Karpas-422 (cell line): ENCODE data around the gene DMGDH. TPM values are rescaled to one million over a fixed set of nuclear protein-coding genes. Genes with fewer than 3 reads are reported as not detected.

ENCODE experiments used
- DNase-seq: peaks from one replicate; pipeline ENCODE4 v3.0.0-alpha.2; 2015
- H2AFZ ChIP-seq: fragments of 200-600 bp; sonication (generic); 2 replicates; pipeline ENCODE4 v1.6.1; 2014; ENCODE audit warnings: antibody characterized with exemption, low read length, mixed read lengths
- H3K27ac ChIP-seq: fragments of 200-600 bp; sonication (generic); 2 replicates; pipeline ENCODE4 v1.5.1; 2014; ENCODE audit warnings: mild to moderate bottlenecking, low read length, moderate library complexity
- H3K27me3 ChIP-seq: fragments of 200-600 bp; sonication (generic); 2 replicates; pipeline ENCODE4 v1.6.1; 2014; ENCODE audit warnings: low read length, mixed read lengths
- H3K36me3 ChIP-seq: fragments of 200-600 bp; sonication (generic); 2 replicates; pipeline ENCODE4 v1.6.1; 2014; ENCODE audit warnings: low read length, mixed read lengths; ENCODE audit not compliant: insufficient read depth
- H3K4me1 ChIP-seq: fragments of 200-600 bp; sonication (generic); 2 replicates; pipeline ENCODE4 v1.6.1; 2014; ENCODE audit warnings: mild to moderate bottlenecking, low read length, mixed read lengths
- H3K4me2 ChIP-seq: fragments of 200-600 bp; sonication (generic); 2 replicates; pipeline ENCODE4 v1.6.1; 2014; ENCODE audit warnings: low read length, low read depth, mild to moderate bottlenecking; ENCODE audit not compliant: poor library complexity, severe bottlenecking
- H3K4me3 ChIP-seq: fragments of 200-600 bp; sonication (generic); 2 replicates; pipeline ENCODE4 v1.5.1; 2014; ENCODE audit warnings: mild to moderate bottlenecking, antibody characterized with exemption, low read length, mixed read lengths
- H3K79me2 ChIP-seq: fragments of 200-600 bp; sonication (generic); 2 replicates; pipeline ENCODE4 v1.6.1; 2014; ENCODE audit warnings: mild to moderate bottlenecking, low read length, mixed read lengths
- H3K9ac ChIP-seq: fragments of 200-600 bp; sonication (generic); 2 replicates; pipeline ENCODE4 v1.6.0; 2014; ENCODE audit warnings: low read length
- H3K9me2 ChIP-seq: fragments of 200-600 bp; sonication (generic), shearing (Covaris generic); replicated peaks from 2 replicates; pipeline ENCODE4 v1.6.0; 2014; ENCODE audit warnings: mild to moderate bottlenecking, low read length, moderate library complexity; ENCODE audit not compliant: insufficient read depth
- H3K9me3 ChIP-seq: fragments of 300-700, 200-600 bp; sonication (generic); 2 replicates; pipeline ENCODE4 v1.6.1; 2014; ENCODE audit warnings: low read length, mixed read lengths
- H4K20me1 ChIP-seq: fragments of 200-600 bp; sonication (generic); 2 replicates; pipeline ENCODE4 v1.6.1; 2014; ENCODE audit warnings: mild to moderate bottlenecking, antibody characterized with exemption, low read length, low read depth; ENCODE audit not compliant: insufficient read depth
- total RNA-seq: library from RNA; depleted of rRNA; stranded (reverse); fragments of >200 nt; shearing (Covaris generic); gene quantifications from 2 replicates; pipeline ENCODE4 v1.2.3, GENCODE V29; 2014; ENCODE audit warnings: low replicate concordance

The DMGDH gene
- total RNA-seq, 1 experiment from 2014 or later = not detected

DNA sequence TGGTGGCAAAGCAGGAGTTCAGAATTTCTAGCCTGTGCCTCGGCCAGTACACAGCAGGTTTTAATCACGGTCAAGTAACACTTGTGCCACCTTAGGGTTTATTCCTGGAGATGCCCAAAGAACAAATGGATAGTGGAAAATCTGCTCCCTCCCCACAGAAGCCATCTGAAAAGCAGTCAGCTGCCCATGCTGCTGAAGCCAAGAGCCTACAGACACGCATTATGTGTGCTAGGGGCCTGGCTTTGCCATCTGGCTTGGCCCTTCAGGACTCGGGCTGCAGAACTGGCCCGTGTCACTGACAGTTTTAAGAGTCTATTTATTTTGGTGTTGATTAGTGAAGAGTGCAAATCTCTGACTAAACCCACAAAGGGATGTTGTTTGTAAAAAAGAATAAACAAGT is 95.5 kb downstream of the DMGDH start:
- Histone ChIP-seq H3K4me2 (no peak overlapping the region), H4K20me1 (no peaks in the 10 kb centered on the region), H3K9ac (no peak overlapping the region), H3K36me3 (no peaks in the 10 kb centered on the region), H3K4me3 (no peak overlapping the region), H3K79me2 (no peaks in the 10 kb centered on the region), H3K9me3 (no peaks in the 10 kb centered on the region), H3K4me1 (peaks cover 4% of the 10 kb centered on the region), H3K9me2 (no peaks in the 10 kb centered on the region), H3K27me3 (no peaks in the 10 kb centered on the region), H3K27ac (no peak overlapping the region), H2AFZ (no peak overlapping the region)
- no peak for DNase-seq

DNA sequence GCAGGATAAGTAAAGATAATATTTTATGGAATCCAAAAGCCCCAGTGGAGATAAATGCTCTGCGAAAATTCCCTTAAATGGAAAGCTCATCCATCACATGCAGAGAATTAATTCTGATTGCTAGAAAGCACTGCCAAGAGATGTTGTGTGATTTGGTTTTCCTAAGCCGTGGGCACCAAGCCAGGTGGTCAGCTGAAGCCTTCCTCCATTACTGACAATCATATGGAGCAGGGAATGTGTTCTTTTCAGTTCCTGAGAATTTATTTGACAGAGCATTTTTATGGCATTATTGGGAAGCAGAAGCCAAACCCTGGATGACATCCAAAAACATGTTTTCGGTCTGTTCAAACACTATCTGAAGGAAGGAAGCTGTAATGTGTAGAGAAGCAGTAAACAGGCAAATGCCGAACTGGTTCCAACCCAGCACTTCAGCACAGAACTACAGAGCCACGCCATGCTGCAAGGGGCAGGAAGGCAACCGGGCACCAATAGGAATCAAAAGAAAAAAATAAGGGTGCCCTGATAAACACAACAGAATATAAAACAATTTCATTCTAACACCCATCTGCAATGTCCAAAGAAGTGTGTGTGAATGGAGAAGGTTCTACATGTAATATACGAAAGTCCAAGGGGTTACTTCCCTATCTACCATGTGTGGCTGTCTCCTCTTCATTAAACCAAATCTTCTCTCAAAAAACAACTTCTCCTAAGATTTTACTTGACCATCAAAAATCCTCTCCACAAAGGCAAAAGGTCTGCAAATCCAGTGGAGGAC is 96.6 kb downstream of the DMGDH start:
- Histone ChIP-seq H3K36me3 (no peaks in the 10 kb centered on the region), H3K9me3 (no peaks in the 10 kb centered on the region), H3K4me1 (peaks cover 4% of the 10 kb centered on the region), H3K79me2 (no peaks in the 10 kb centered on the region), H3K27ac (no peak overlapping the region), H3K4me2 (no peak overlapping the region), H2AFZ (no peak overlapping the region), H3K9ac (no peak overlapping the region), H3K9me2 (no peaks in the 10 kb centered on the region), H3K27me3 (no peaks in the 10 kb centered on the region), H3K4me3 (no peak overlapping the region), H4K20me1 (no peaks in the 10 kb centered on the region)
- no peak for DNase-seq

DNA sequence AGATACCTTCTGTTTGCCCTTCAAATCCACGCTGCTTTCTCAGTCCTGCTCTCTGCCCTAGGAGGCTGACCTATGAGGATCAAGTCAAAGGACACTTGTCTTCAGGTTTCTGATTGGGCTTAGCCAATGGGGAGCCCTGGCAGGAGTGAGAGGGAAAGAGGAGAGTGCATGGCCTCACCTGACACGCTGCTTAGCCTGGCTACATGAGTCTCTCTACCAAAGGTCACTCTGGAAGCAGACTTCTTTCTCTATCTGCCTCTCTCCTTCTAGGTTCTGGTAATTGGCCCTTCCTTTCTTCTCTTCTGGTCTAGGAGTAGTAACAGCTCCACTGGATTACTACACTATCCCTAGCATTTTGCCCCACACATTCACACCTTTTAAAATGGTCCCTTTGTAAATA is 97.5 kb downstream of the DMGDH start:
- Histone ChIP-seq H4K20me1 (no peaks in the 10 kb centered on the region), H3K9ac (no peak overlapping the region), H3K79me2 (no peaks in the 10 kb centered on the region), H3K27me3 (no peaks in the 10 kb centered on the region), H2AFZ (no peak overlapping the region), H3K4me2 (no peak overlapping the region), H3K4me3 (no peak overlapping the region), H3K9me3 (no peaks in the 10 kb centered on the region), H3K36me3 (no peaks in the 10 kb centered on the region), H3K9me2 (no peaks in the 10 kb centered on the region), H3K4me1 (no peaks in the 10 kb centered on the region), H3K27ac (no peak overlapping the region)
- DNase-seq = no peak

DNA sequence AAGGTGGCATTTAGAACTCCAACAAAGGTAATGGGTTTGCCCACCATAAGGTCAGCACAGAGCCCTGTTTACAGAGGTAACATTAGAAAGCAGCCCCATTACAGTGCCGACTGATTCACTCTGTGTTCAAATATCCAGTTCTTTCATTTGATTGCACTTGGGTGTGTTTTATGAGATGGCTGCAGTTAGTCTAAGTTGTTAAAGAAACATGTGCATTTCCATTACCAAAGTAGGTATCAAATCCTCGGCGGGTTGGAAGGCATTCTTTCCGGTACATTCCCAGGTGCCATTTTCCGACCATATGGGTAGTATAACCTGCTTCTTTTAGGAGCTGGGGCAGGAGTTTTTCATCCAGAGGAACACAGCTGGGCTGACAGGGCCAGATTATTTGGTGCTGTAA is 100.7 kb downstream of the DMGDH start:
- Histone ChIP-seq H3K27ac (no peak overlapping the region), H3K4me3 (no peak overlapping the region), H4K20me1 (no peaks in the 10 kb centered on the region), H3K9ac (no peak overlapping the region), H2AFZ (no peak overlapping the region), H3K27me3 (no peaks in the 10 kb centered on the region), H3K9me3 (no peaks in the 10 kb centered on the region), H3K4me2 (no peak overlapping the region), H3K4me1 (no peaks in the 10 kb centered on the region), H3K79me2 (no peaks in the 10 kb centered on the region), H3K36me3 (no peaks in the 10 kb centered on the region), H3K9me2 (no peaks in the 10 kb centered on the region)
- no peak for DNase-seq

DNA sequence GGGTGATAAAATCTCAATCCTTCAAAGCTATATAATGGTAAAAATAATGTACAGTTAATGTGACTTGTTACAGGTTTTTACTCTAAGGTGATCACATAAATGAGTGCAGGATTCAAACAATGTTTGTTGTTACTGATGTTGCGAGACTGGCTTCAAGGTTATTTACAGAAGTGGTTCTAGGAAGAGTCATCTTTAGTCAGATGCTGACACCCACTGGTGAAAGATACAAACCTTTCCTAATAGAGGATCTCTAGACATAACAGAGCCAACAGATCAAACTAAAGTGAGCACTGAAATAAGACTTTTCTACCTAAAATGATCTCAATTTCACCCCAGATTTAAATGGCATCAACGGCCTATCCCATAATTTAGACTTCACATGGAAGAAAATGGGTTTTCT is 104.6 kb downstream of the DMGDH start:
- Histone ChIP-seq H3K4me1 (no peaks in the 10 kb centered on the region), H3K36me3 (no peaks in the 10 kb centered on the region), H3K4me2 (no peak overlapping the region), H3K4me3 (no peak overlapping the region), H4K20me1 (no peaks in the 10 kb centered on the region), H3K9me2 (no peaks in the 10 kb centered on the region), H2AFZ (no peak overlapping the region), H3K27me3 (no peaks in the 10 kb centered on the region), H3K9ac (no peak overlapping the region), H3K27ac (no peak overlapping the region), H3K9me3 (no peaks in the 10 kb centered on the region), H3K79me2 (no peaks in the 10 kb centered on the region)
- peak; percentile 49 for DNase-seq

DNA sequence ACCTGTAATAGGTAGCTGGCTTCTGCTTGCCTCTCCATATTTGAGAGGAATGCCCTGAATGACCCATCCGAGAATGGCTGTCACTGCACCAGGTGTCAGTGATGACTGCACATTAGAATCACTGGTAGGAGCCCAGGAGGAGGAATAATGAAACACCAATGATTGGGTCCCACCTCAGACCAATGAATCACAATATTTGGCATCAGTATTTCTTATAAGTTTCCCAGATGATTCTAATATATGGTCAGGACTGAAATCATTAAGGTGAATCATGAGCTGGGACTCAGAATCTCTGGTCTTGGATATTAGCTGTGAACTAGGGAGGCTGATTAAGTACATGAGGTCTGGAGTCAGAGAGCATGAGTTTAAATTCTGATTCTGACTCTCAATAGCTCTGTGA is 107.7 kb downstream of the DMGDH start:
- Histone ChIP-seq H3K9ac (no peak overlapping the region), H3K4me3 (no peak overlapping the region), H3K27ac (no peak overlapping the region), H3K9me2 (no peaks in the 10 kb centered on the region), H3K4me2 (no peak overlapping the region), H3K4me1 (no peaks in the 10 kb centered on the region), H3K79me2 (no peaks in the 10 kb centered on the region), H3K9me3 (no peaks in the 10 kb centered on the region), H3K36me3 (no peaks in the 10 kb centered on the region), H4K20me1 (no peaks in the 10 kb centered on the region; the same call in 1 of the 2 replicates), H2AFZ (no peak overlapping the region), H3K27me3 (no peaks in the 10 kb centered on the region)
- DNase-seq = no peak

DNA sequence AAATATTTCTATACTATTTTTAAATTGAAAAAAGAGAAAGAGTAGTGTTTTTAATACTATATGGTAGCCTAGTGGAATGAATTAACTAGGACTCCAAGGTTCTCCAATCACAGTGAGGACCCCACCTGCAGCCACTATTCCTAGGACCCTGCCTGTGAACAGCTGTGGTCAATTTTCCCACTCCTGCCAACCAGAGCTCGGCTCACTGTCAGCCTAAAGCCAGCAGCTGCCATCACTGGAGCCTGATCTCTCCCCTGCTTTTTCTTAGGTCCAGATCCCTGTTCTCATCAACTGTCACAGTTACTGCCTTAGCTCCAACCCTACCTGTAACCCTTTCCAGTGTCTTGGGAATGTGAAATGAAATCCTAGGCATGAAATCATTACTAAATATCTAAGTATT is 109.7 kb downstream of the DMGDH start:
- H3K4me2 ChIP-seq = no peak overlapping the region
- no peak overlapping the region for H3K4me3 ChIP-seq
- no peak for DNase-seq
- H4K20me1 ChIP-seq = no peaks in the 10 kb centered on the region; the same call in 1 of the 2 replicates
- no peaks in the 10 kb centered on the region for H3K27me3 ChIP-seq
- no peak overlapping the region for H2AFZ ChIP-seq
- H3K9me2 ChIP-seq = no peaks in the 10 kb centered on the region
- H3K9ac ChIP-seq = no peak overlapping the region
- no peaks in the 10 kb centered on the region for H3K79me2 ChIP-seq
- H3K36me3 ChIP-seq = no peaks in the 10 kb centered on the region
- no peaks in the 10 kb centered on the region for H3K9me3 ChIP-seq
- H3K27ac ChIP-seq = no peak overlapping the region
- no peaks in the 10 kb centered on the region for H3K4me1 ChIP-seq

DNA sequence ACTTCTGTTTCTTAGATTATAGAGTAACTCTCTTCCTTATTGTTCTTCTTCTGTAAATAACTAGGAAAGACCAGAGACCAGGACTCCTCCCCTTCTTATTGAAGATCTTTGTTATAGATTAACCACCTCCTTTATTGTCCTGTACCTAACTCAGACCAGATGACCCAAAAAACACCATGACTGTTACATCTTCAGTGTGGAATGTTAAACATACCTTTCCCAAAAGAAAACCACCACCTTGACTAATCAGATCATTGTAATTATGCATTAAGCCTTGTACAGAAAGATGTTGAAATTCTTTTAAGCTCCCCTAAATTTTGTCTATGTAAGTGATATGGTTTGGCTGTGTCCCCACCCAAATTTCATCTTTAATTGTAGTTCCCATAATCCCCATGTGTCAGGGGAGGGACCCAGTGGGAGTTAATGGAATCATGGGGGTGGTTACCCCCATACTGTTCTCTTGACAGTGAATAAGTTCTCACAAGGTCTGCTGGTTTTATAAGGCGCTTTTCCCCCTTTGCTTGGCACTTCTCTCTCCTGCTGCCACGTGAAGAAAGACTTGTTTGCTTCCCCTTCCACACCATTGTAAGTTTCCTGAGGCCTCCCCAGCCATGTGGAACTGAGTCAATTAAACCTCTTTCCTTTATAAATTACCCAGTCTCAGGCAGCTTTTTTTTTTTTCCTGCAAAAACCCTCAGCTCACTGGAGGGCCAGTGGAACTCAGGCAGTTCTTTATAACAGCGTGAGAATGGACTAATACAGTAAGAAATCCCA is 110.6 kb downstream of the DMGDH start:
- H3K9ac ChIP-seq = no peak overlapping the region
- H3K9me3 ChIP-seq = no peaks in the 10 kb centered on the region
- H3K79me2 ChIP-seq = no peaks in the 10 kb centered on the region
- H3K27me3 ChIP-seq = no peaks in the 10 kb centered on the region
- H3K36me3 ChIP-seq = no peaks in the 10 kb centered on the region
- no peaks in the 10 kb centered on the region for H3K4me1 ChIP-seq
- H3K4me3 ChIP-seq = no peak overlapping the region
- H2AFZ ChIP-seq = no peak overlapping the region
- DNase-seq = no peak
- no peaks in the 10 kb centered on the region for H3K9me2 ChIP-seq
- H3K4me2 ChIP-seq = no peak overlapping the region
- no peak overlapping the region for H3K27ac ChIP-seq
- no peaks in the 10 kb centered on the region; the same call in 1 of the 2 replicates for H4K20me1 ChIP-seq
